ENCODE results near the gene DLG5.
A peak's percentile ranks its signal among the peaks of the same experiment; 100 is the strongest.

DLG5 gene

GRCh38 chr10:77959384-77959783, 32.8 kb upstream of the DLG5 start:
- H3K4me2 ChIP-seq (ENCODE audit: low read length): no peak overlapping the region
- no CpG with 5 or more reads among the region's 4 CpGs for WGBS (ENCODE audit: extremely low coverage, insufficient coverage, insufficient read length)
- no peak overlapping the region for H4K8ac ChIP-seq (ENCODE audit: low read depth, low read length)
- no peak overlapping the region for H2AFZ ChIP-seq (ENCODE audit: insufficient read depth, low read length, poor library complexity)
- H3K14ac ChIP-seq (ENCODE audit: low read length): no peak overlapping the region
- H3K4me1 ChIP-seq (ENCODE audit: control insufficient read depth in 1 of 2, insufficient read depth in 2 of 2, low read length in 2 of 2): no peaks in the 10 kb centered on the region
- H3K18ac ChIP-seq (ENCODE audit: low read length): no peak overlapping the region
- H3K27ac ChIP-seq (ENCODE audit: low read depth, low read length): no peak overlapping the region
- H2BK12ac ChIP-seq (ENCODE audit: low read length): no peak overlapping the region
- no peak overlapping the region for H3K9ac ChIP-seq (ENCODE audit: low read length)
- H3K9me3 ChIP-seq (ENCODE audit: insufficient read depth, low read depth, low read length): peaks cover 7% of the 10 kb centered on the region
- no peak overlapping the region for H3K4me3 ChIP-seq (ENCODE audit: low read depth, low read length)
- no peaks in the 10 kb centered on the region for H3K79me2 ChIP-seq (ENCODE audit: control insufficient read depth, insufficient read depth, low read length, poor library complexity)
- H3K4ac ChIP-seq (ENCODE audit: low read depth, low read length): no peak overlapping the region
- no peaks in the 10 kb centered on the region for H3K27me3 ChIP-seq (ENCODE audit: insufficient read depth, low read length)
- H2BK5ac ChIP-seq (ENCODE audit: low read depth, low read length, poor library complexity): no peak overlapping the region
- H4K12ac ChIP-seq (ENCODE audit: low read depth, low read length): no peak overlapping the region
- H3K23ac ChIP-seq (ENCODE audit: low read length): no peak overlapping the region
- H3K79me1 ChIP-seq (ENCODE audit: low read length): no peaks in the 10 kb centered on the region
- no peak overlapping the region for H4K91ac ChIP-seq (ENCODE audit: low read depth, low read length)
- no peak overlapping the region for H2AK5ac ChIP-seq (ENCODE audit: low read length)
- H2BK120ac ChIP-seq (ENCODE audit: insufficient read depth, low read length, poor library complexity): no peak overlapping the region
- DNase-seq: no peak
- H3K36me3 ChIP-seq (ENCODE audit: control insufficient read depth in 1 of 2, insufficient read depth in 2 of 2, low read length in 2 of 2): no peaks in the 10 kb centered on the region

GRCh38 chr10:77955136-77955535, 28.6 kb upstream of the DLG5 start:
- Histone ChIP-seq H4K91ac (ENCODE audit: low read depth, low read length) (no peak overlapping the region), H2AK5ac (ENCODE audit: low read length) (no peak overlapping the region), H2BK12ac (ENCODE audit: low read length) (no peak overlapping the region), H3K9ac (ENCODE audit: low read length) (no peak overlapping the region), H3K18ac (ENCODE audit: low read length) (no peak overlapping the region), H2BK5ac (ENCODE audit: low read depth, low read length, poor library complexity) (no peak overlapping the region), H3K4me1 (ENCODE audit: control insufficient read depth in 1 of 2, insufficient read depth in 2 of 2, low read length in 2 of 2) (no peaks in the 10 kb centered on the region), H4K12ac (ENCODE audit: low read depth, low read length) (no peak overlapping the region), H3K27me3 (ENCODE audit: insufficient read depth, low read length) (no peaks in the 10 kb centered on the region), H3K27ac (ENCODE audit: low read depth, low read length) (no peak overlapping the region), H2BK120ac (ENCODE audit: insufficient read depth, low read length, poor library complexity) (no peak overlapping the region), H3K36me3 (ENCODE audit: control insufficient read depth in 1 of 2, insufficient read depth in 2 of 2, low read length in 2 of 2) (no peaks in the 10 kb centered on the region), H3K79me1 (ENCODE audit: low read length) (no peaks in the 10 kb centered on the region), H3K79me2 (ENCODE audit: control insufficient read depth, insufficient read depth, low read length, poor library complexity) (no peaks in the 10 kb centered on the region), H3K23ac (ENCODE audit: low read length) (no peak overlapping the region), H3K4ac (ENCODE audit: low read depth, low read length) (no peak overlapping the region), H3K4me2 (ENCODE audit: low read length) (no peak overlapping the region), H3K9me3 (ENCODE audit: insufficient read depth, low read depth, low read length) (peaks cover 5% of the 10 kb centered on the region), H4K8ac (ENCODE audit: low read depth, low read length) (no peak overlapping the region), H2AFZ (ENCODE audit: insufficient read depth, low read length, poor library complexity) (no peak overlapping the region), H3K4me3 (ENCODE audit: low read depth, low read length) (no peak overlapping the region), H3K14ac (ENCODE audit: low read length) (no peak overlapping the region)
- DNase-seq: no peak
- WGBS (ENCODE audit: extremely low coverage, insufficient coverage, insufficient read length): no CpG with 5 or more reads among the region's 1 CpG

- Histone ChIP-seq H3K4ac (ENCODE audit: low read depth, low read length) (no peak overlapping the region), H3K4me1 (ENCODE audit: control insufficient read depth in 1 of 2, insufficient read depth in 2 of 2, low read length in 2 of 2) (peaks cover 9 to 13% of the 10 kb centered on the region in 2 experiments), H2AK5ac (ENCODE audit: low read length) (no peak overlapping the region), H3K4me2 (ENCODE audit: low read length) (peak overlapping the region; percentile 23), H4K91ac (ENCODE audit: low read depth, low read length) (peak overlapping the region; percentile 59), H3K27me3 (ENCODE audit: insufficient read depth, low read length) (no peaks in the 10 kb centered on the region), H2BK5ac (ENCODE audit: low read depth, low read length, poor library complexity) (no peak overlapping the region), H3K18ac (ENCODE audit: low read length) (no peak overlapping the region), H3K27ac (ENCODE audit: low read depth, low read length) (peak overlapping the region; percentile 82), H2AFZ (ENCODE audit: insufficient read depth, low read length, poor library complexity) (no peak overlapping the region), H2BK120ac (ENCODE audit: insufficient read depth, low read length, poor library complexity) (no peak overlapping the region), H4K8ac (ENCODE audit: low read depth, low read length) (no peak overlapping the region), H3K79me2 (ENCODE audit: control insufficient read depth, insufficient read depth, low read length, poor library complexity) (no peaks in the 10 kb centered on the region), H3K36me3 (ENCODE audit: control insufficient read depth in 1 of 2, insufficient read depth in 2 of 2, low read length in 2 of 2) (no peaks in the 10 kb centered on the region), H3K14ac (ENCODE audit: low read length) (no peak overlapping the region), H4K12ac (ENCODE audit: low read depth, low read length) (no peak overlapping the region), H3K4me3 (ENCODE audit: low read depth, low read length) (no peak overlapping the region), H3K23ac (ENCODE audit: low read length) (no peak overlapping the region), H2BK12ac (ENCODE audit: low read length) (peak overlapping the region; percentile 51), H3K9ac (ENCODE audit: low read length) (no peak overlapping the region), H3K79me1 (ENCODE audit: low read length) (peaks cover 4% of the 10 kb centered on the region), H3K9me3 (ENCODE audit: insufficient read depth, low read depth, low read length) (peaks cover 3% of the 10 kb centered on the region)
- DNase-seq: peak; percentile 97
- no CpG with 5 or more reads among the region's 7 CpGs for WGBS (ENCODE audit: extremely low coverage, insufficient coverage, insufficient read length)
Measured at GRCh38 chr10:77949167-77949566, 22.6 kb upstream of the DLG5 start.

- H3K14ac ChIP-seq (ENCODE audit: low read length): no peak overlapping the region
- no peak overlapping the region for H2BK120ac ChIP-seq (ENCODE audit: insufficient read depth, low read length, poor library complexity)
- H3K4me3 ChIP-seq (ENCODE audit: low read depth, low read length): no peak overlapping the region
- H3K36me3 ChIP-seq (ENCODE audit: control insufficient read depth in 1 of 2, insufficient read depth in 2 of 2, low read length in 2 of 2): no peaks in the 10 kb centered on the region
- H2AK5ac ChIP-seq (ENCODE audit: low read length): no peak overlapping the region
- peaks cover 8% of the 10 kb centered on the region for H3K79me1 ChIP-seq (ENCODE audit: low read length)
- H4K91ac ChIP-seq (ENCODE audit: low read depth, low read length): no peak overlapping the region
- H3K79me2 ChIP-seq (ENCODE audit: control insufficient read depth, insufficient read depth, low read length, poor library complexity): no peaks in the 10 kb centered on the region
- WGBS (ENCODE audit: extremely low coverage, insufficient coverage, insufficient read length): no CpG with 5 or more reads among the region's 2 CpGs
- no peak overlapping the region for H3K4ac ChIP-seq (ENCODE audit: low read depth, low read length)
- H3K9ac ChIP-seq (ENCODE audit: low read length): no peak overlapping the region
- H2AFZ ChIP-seq (ENCODE audit: insufficient read depth, low read length, poor library complexity): no peak overlapping the region
- no peak overlapping the region for H3K18ac ChIP-seq (ENCODE audit: low read length)
- H3K4me2 ChIP-seq (ENCODE audit: low read length): no peak overlapping the region
- no peak overlapping the region for H2BK5ac ChIP-seq (ENCODE audit: low read depth, low read length, poor library complexity)
- H3K23ac ChIP-seq (ENCODE audit: low read length): no peak overlapping the region
- no peaks in the 10 kb centered on the region for H3K9me3 ChIP-seq (ENCODE audit: insufficient read depth, low read depth, low read length)
- H3K27me3 ChIP-seq (ENCODE audit: insufficient read depth, low read length): no peaks in the 10 kb centered on the region
- peaks cover 11 to 20% of the 10 kb centered on the region in 2 experiments for H3K4me1 ChIP-seq (ENCODE audit: control insufficient read depth in 1 of 2, insufficient read depth in 2 of 2, low read length in 2 of 2)
- no peak overlapping the region for H4K12ac ChIP-seq (ENCODE audit: low read depth, low read length)
- no peak overlapping the region for H2BK12ac ChIP-seq (ENCODE audit: low read length)
- H4K8ac ChIP-seq (ENCODE audit: low read depth, low read length): no peak overlapping the region
- H3K27ac ChIP-seq (ENCODE audit: low read depth, low read length): no peak overlapping the region
- no peak for DNase-seq
Measured at GRCh38 chr10:77946084-77946483, 19.5 kb upstream of the DLG5 start.
